HCT116 (cell line): Measurements from ENCODE around the gene SEMA5A.

Experiments
- EZH2 ChIP-seq: fragments of 200-600 bp; sonication (generic); IDR thresholded peaks from 2 replicates; pipeline ENCODE4 v1.6.1; 2017; ENCODE audit warnings: antibody characterized with exemption, mixed run types
- JUND ChIP-seq: IDR thresholded peaks from 2 replicates; pipeline ENCODE4 v1.6.1; 2012
- POLR2A ChIP-seq: IDR thresholded peaks from 2 replicates; pipeline ENCODE4 v1.7.0; 2011; ENCODE audit warnings: borderline replicate concordance; ENCODE audit not compliant: insufficient read depth, insufficient read length; ENCODE audit errors: extremely low read depth
- POLR2AphosphoS5 ChIP-seq: IDR thresholded peaks from 2 replicates; pipeline ENCODE4 v1.6.1; 2011; ENCODE audit warnings: mild to moderate bottlenecking, low read depth, low read length, moderate library complexity
- ZNF274 ChIP-seq: fragments of 200-500 bp; sonication (Bioruptor generic); IDR thresholded peaks from 2 replicates; pipeline ENCODE4 v1.6.1; 2014; ENCODE audit warnings: mild to moderate bottlenecking, low read depth, low read length, inconsistent platforms
- TF ChIP-seq, protein P1 (sequence below), 3 experiments: fragments of 200-600 bp in 1 of 3; sonication (generic) in 1 of 3; IDR thresholded peaks in 2 of 3; conservative IDR thresholded peaks in 1 of 3; 2 replicates each; pipeline ENCODE4 v1.5.1; 2012 to 2017; ENCODE audit warnings: low read depth in 2 of 3, low read length in 2 of 3, antibody characterized with exemption in 1 of 3, borderline replicate concordance in 1 of 3, control low read depth in 1 of 3, mild to moderate bottlenecking in 1 of 3, mixed read lengths in 1 of 3, mixed run types in 1 of 3, moderate library complexity in 1 of 3; ENCODE audit not compliant: insufficient read depth in 1 of 3
- TF ChIP-seq, protein P2 (sequence below): IDR thresholded peaks from 2 replicates; pipeline ENCODE4 v1.6.1; 2012
- TF ChIP-seq, protein P3 (sequence below): IDR thresholded peaks from 2 replicates; pipeline ENCODE4 v1.6.1; 2012

DNA sequence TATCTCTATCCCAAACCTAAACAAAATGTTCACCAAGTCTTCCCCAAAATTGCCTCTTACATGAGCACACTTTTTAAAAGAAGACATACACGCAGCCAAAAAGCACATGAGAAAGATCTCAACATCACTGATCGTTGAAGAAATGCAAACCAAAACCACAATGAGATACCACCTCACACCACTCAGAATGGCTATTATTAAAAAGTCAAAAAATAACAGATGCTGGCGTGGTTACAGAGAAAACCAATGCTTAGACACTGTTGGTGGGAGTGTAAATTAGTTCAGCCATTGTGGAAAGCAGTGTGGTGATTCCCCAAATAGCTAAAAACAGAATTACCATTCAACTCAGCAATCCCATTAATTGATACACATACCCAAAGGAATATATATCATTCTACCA lies 83.8 kb downstream of the SEMA5A start:
- TF ChIP-seq, protein P1, sequence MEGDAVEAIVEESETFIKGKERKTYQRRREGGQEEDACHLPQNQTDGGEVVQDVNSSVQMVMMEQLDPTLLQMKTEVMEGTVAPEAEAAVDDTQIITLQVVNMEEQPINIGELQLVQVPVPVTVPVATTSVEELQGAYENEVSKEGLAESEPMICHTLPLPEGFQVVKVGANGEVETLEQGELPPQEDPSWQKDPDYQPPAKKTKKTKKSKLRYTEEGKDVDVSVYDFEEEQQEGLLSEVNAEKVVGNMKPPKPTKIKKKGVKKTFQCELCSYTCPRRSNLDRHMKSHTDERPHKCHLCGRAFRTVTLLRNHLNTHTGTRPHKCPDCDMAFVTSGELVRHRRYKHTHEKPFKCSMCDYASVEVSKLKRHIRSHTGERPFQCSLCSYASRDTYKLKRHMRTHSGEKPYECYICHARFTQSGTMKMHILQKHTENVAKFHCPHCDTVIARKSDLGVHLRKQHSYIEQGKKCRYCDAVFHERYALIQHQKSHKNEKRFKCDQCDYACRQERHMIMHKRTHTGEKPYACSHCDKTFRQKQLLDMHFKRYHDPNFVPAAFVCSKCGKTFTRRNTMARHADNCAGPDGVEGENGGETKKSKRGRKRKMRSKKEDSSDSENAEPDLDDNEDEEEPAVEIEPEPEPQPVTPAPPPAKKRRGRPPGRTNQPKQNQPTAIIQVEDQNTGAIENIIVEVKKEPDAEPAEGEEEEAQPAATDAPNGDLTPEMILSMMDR (IDR thresholded peaks at IDR 0.05 in 2 of 3, conservative IDR thresholded peaks at IDR 0.05 in 1 of 3; ENCODE audit: borderline replicate concordance in 1 of 3, insufficient read depth in 1 of 3, low read depth in 2 of 3, low read length in 2 of 3): no peak
- TF ChIP-seq POLR2A: no peak
- no peak for TF ChIP-seq POLR2AphosphoS5
- no peak for TF ChIP-seq EZH2
- no peak for TF ChIP-seq ZNF274
- no peak for TF ChIP-seq JUND
- TF ChIP-seq, protein P2, sequence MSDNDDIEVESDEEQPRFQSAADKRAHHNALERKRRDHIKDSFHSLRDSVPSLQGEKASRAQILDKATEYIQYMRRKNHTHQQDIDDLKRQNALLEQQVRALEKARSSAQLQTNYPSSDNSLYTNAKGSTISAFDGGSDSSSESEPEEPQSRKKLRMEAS: no peak
- TF ChIP-seq, protein P3, sequence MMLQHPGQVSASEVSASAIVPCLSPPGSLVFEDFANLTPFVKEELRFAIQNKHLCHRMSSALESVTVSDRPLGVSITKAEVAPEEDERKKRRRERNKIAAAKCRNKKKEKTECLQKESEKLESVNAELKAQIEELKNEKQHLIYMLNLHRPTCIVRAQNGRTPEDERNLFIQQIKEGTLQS: no peak
